HL-60 (cell line): Measurements from ENCODE around the gene BCAR3.

Experiments
- DNase-seq, 2 experiments: peaks; one replicate each; pipeline ENCODE4 v3.0.0-alpha.2; 2010 to 2020; ENCODE audit warnings: low read depth in 1 of 2, low spot score in 1 of 2
- H3K27ac ChIP-seq: fragments of 250-450 bp; sonication (Bioruptor Pico); replicated peaks from 2 replicates; pipeline ENCODE4 v1.5.1; 2020; ENCODE audit warnings: mild to moderate bottlenecking, moderate library complexity
- H3K27me3 ChIP-seq: fragments of 250-450 bp; sonication (Bioruptor Pico); 2 replicates; pipeline ENCODE4 v1.5.1; 2021; ENCODE audit warnings: mild to moderate bottlenecking, moderate library complexity; ENCODE audit not compliant: insufficient read depth, poor library complexity, severe bottlenecking
- H3K4me3 ChIP-seq: replicated peaks from 2 replicates; pipeline ENCODE4 v1.5.1; 2011; ENCODE audit warnings: mild to moderate bottlenecking, control low read depth, low read length; ENCODE audit not compliant: insufficient read depth
- CTCF ChIP-seq: IDR thresholded peaks from one replicate; pipeline ENCODE4 v1.5.1; 2011; ENCODE audit warnings: low read length, control low read depth, inconsistent platforms; ENCODE audit not compliant: insufficient read depth
- GABPA ChIP-seq: IDR thresholded peaks from 2 replicates; pipeline ENCODE4 v1.6.1; 2012; ENCODE audit warnings: low read depth
- POLR2AphosphoS5 ChIP-seq: IDR thresholded peaks from 2 replicates; pipeline ENCODE4 v1.6.1; 2012; ENCODE audit warnings: low read depth
- REST ChIP-seq: IDR thresholded peaks from 2 replicates; pipeline ENCODE4 v1.6.1; 2012; ENCODE audit warnings: low read depth; ENCODE audit not compliant: insufficient replicate concordance
- SPI1 ChIP-seq: IDR thresholded peaks from 2 replicates; pipeline ENCODE4 v1.6.1; 2012; ENCODE audit warnings: low read depth, mild to moderate bottlenecking, borderline replicate concordance

Gene BCAR3

GRCh38 chr1:93690921-93691789 lies 9.5 kb upstream of the BCAR3 start:
- no peak for TF ChIP-seq SPI1
- no peak for TF ChIP-seq POLR2AphosphoS5
- no peak for TF ChIP-seq GABPA
- TF ChIP-seq REST: no peak
- TF ChIP-seq CTCF: no peak
- no peak for DNase-seq
- Histone ChIP-seq H3K27ac (no peak overlapping the region), H3K4me3 (no peak overlapping the region), H3K27me3 (peaks cover 8% of the 10 kb centered on the region)

- DNase-seq: no peak
- Histone ChIP-seq H3K4me3 (no peak overlapping the region), H3K27ac (no peak overlapping the region), H3K27me3 (peaks cover 10% of the 10 kb centered on the region)
- no peak for TF ChIP-seq CTCF
- no peak for TF ChIP-seq POLR2AphosphoS5
- no peak for TF ChIP-seq REST
- TF ChIP-seq GABPA: no peak
- no peak for TF ChIP-seq SPI1
Measured at GRCh38 chr1:93690341-93690740, 8.7 kb upstream of the BCAR3 start.

- TF ChIP-seq REST: no peak
- TF ChIP-seq POLR2AphosphoS5: no peak
- TF ChIP-seq CTCF: no peak
- no peak for TF ChIP-seq SPI1
- no peak for TF ChIP-seq GABPA
- H3K27me3 ChIP-seq: peaks cover 13% of the 10 kb centered on the region
- H3K4me3 ChIP-seq: no peak overlapping the region
- no peak for DNase-seq
- H3K27ac ChIP-seq: no peak overlapping the region
Measured at GRCh38 chr1:93689521-93690223, 8.0 kb upstream of the BCAR3 start.
